Mesenchymal stem cell (in vitro differentiated cells and primary cell): ENCODE measurements around the gene ETV6.

Experiments
- DNase-seq: peaks from one replicate; pipeline ENCODE4 v3.0.0-alpha.2; 2013
- H2AFZ ChIP-seq: one replicate; pipeline ENCODE4 v1.6.1; 2013; ENCODE audit warnings: low read depth, mild to moderate bottlenecking, control low read depth, inconsistent platforms, low read length, moderate library complexity
- H2AK5ac ChIP-seq: 2 replicates; pipeline ENCODE4 v1.6.1; 2013; ENCODE audit warnings: low read length, moderate library complexity, mild to moderate bottlenecking, inconsistent platforms; ENCODE audit not compliant: severe bottlenecking
- H2BK120ac ChIP-seq: one replicate; pipeline ENCODE4 v1.6.1; 2013; ENCODE audit warnings: low read depth, mild to moderate bottlenecking, inconsistent platforms, low read length, moderate library complexity
- H2BK12ac ChIP-seq, 2 experiments: one replicate each; pipeline ENCODE4 v1.6.1; 2013; ENCODE audit warnings: inconsistent platforms in 2 of 2, low read length in 2 of 2, mild to moderate bottlenecking in 2 of 2, moderate library complexity in 2 of 2, control low read depth in 1 of 2
- H2BK15ac ChIP-seq: one replicate; pipeline ENCODE4 v1.6.1; 2013; ENCODE audit warnings: mild to moderate bottlenecking, low read depth, inconsistent platforms; ENCODE audit not compliant: poor library complexity, severe bottlenecking
- H2BK5ac ChIP-seq: 2 replicates; pipeline ENCODE4 v1.6.1; 2013; ENCODE audit warnings: low read depth, mild to moderate bottlenecking, low read length, control low read depth, inconsistent platforms; ENCODE audit not compliant: poor library complexity, severe bottlenecking
- H3K14ac ChIP-seq, 2 experiments: one replicate each; pipeline ENCODE4 v1.6.1; 2013; ENCODE audit warnings: inconsistent platforms in 2 of 2, low read length in 2 of 2, control low read depth in 1 of 2, mild to moderate bottlenecking in 1 of 2, moderate library complexity in 1 of 2
- H3K18ac ChIP-seq, 2 experiments: one replicate each; pipeline ENCODE4 v1.6.1; 2013; ENCODE audit warnings: inconsistent platforms in 2 of 2, low read length in 2 of 2, control low read depth in 1 of 2, low read depth in 1 of 2, mild to moderate bottlenecking in 1 of 2
- H3K23ac ChIP-seq, 2 experiments: one replicate each; pipeline ENCODE4 v1.6.1; 2013; ENCODE audit warnings: inconsistent platforms in 2 of 2, low read length in 2 of 2, mild to moderate bottlenecking in 2 of 2, moderate library complexity in 2 of 2, control low read depth in 1 of 2
- H3K27ac ChIP-seq: 2 replicates; pipeline ENCODE4 v1.5.1; 2013; ENCODE audit warnings: mild to moderate bottlenecking, moderate library complexity, low read length, control low read depth, inconsistent platforms; ENCODE audit not compliant: poor library complexity, severe bottlenecking
- H3K27me3 ChIP-seq, 2 experiments: 2 replicates each; pipeline versions ENCODE4 v1.6.1 to v1.7.0; 2013; ENCODE audit warnings: low read length in 2 of 2, mild to moderate bottlenecking in 2 of 2, moderate library complexity in 2 of 2, control low read depth in 1 of 2, inconsistent platforms in 1 of 2; ENCODE audit not compliant: control insufficient read depth in 1 of 2, insufficient read depth in 1 of 2
- H3K36me3 ChIP-seq, 2 experiments: 2 replicates each; pipeline versions ENCODE4 v1.6.1 to v1.7.0; 2013; ENCODE audit warnings: low read length in 2 of 2, control low read depth in 1 of 2, inconsistent platforms in 1 of 2, low read depth in 1 of 2, mild to moderate bottlenecking in 1 of 2; ENCODE audit not compliant: insufficient read depth in 2 of 2, control insufficient read depth in 1 of 2
- H3K4ac ChIP-seq, 2 experiments: one replicate each; pipeline ENCODE4 v1.6.1; 2013; ENCODE audit warnings: inconsistent platforms in 2 of 2, low read length in 2 of 2, mild to moderate bottlenecking in 2 of 2, moderate library complexity in 2 of 2, control low read depth in 1 of 2, low read depth in 1 of 2
- H3K4me1 ChIP-seq: 2 replicates; pipeline ENCODE4 v1.6.1; 2013; ENCODE audit warnings: low read depth, low read length, control low read depth; ENCODE audit not compliant: control insufficient read depth, insufficient read depth
- H3K4me2 ChIP-seq: 2 replicates; pipeline ENCODE4 v1.6.1; 2013; ENCODE audit warnings: low read length, mild to moderate bottlenecking, inconsistent platforms; ENCODE audit not compliant: poor library complexity, severe bottlenecking
- H3K4me3 ChIP-seq, 2 experiments: 2 replicates each; pipeline versions ENCODE4 v1.5.1 to v1.7.0; 2013; ENCODE audit warnings: low read length in 2 of 2, mild to moderate bottlenecking in 2 of 2, control low read depth in 1 of 2, low read depth in 1 of 2; ENCODE audit not compliant: insufficient read depth in 1 of 2
- H3K79me1 ChIP-seq: replicated peaks from 2 replicates; pipeline ENCODE4 v1.6.1; 2013; ENCODE audit warnings: mild to moderate bottlenecking, control low read depth, low read length, inconsistent platforms; ENCODE audit not compliant: poor library complexity, severe bottlenecking
- H3K9ac ChIP-seq: 2 replicates; pipeline ENCODE4 v1.7.0; 2013; ENCODE audit warnings: mild to moderate bottlenecking, low read length, moderate library complexity
- H3K9me3 ChIP-seq: 2 replicates; pipeline ENCODE4 v1.7.0; 2013; ENCODE audit warnings: mild to moderate bottlenecking, low read length; ENCODE audit not compliant: control insufficient read depth
- H4K8ac ChIP-seq: one replicate; pipeline ENCODE4 v1.6.1; 2013; ENCODE audit warnings: inconsistent platforms, mild to moderate bottlenecking, low read length, moderate library complexity
- H4K91ac ChIP-seq: one replicate; pipeline ENCODE4 v1.6.1; 2013; ENCODE audit warnings: mild to moderate bottlenecking, low read length, inconsistent platforms
- WGBS: methylation state at CpG from one replicate; pipeline ENCODE4 v1.1.7; 2013; ENCODE audit warnings: mixed read lengths; 5-methylcytosine and 5-hydroxymethylcytosine counted together

The ETV6 gene

GRCh38 chr12:11896417-11896929 is 247.0 kb downstream of the ETV6 start:
- Histone ChIP-seq H3K4ac (no peak overlapping the region), H3K27me3 (no peaks in the 10 kb centered on the region), H3K23ac (no peak overlapping the region), H3K4me1 (no peaks in the 10 kb centered on the region), H3K9me3 (no peaks in the 10 kb centered on the region), H2BK12ac (no peak overlapping the region), H2BK15ac (no peak overlapping the region), H4K8ac (no peak overlapping the region), H3K4me2 (no peak overlapping the region), H3K36me3 (peaks cover 20 to 22% of the 10 kb centered on the region in 2 experiments), H3K4me3 (no peak overlapping the region), H3K27ac (no peak overlapping the region), H3K9ac (no peak overlapping the region), H3K14ac (no peak overlapping the region), H2BK120ac (no peak overlapping the region), H2AFZ (no peak overlapping the region), H2BK5ac (no peak overlapping the region), H4K91ac (no peak overlapping the region), H2AK5ac (no peak overlapping the region), H3K18ac (no peak overlapping the region), H3K79me1 (peaks cover 13% of the 10 kb centered on the region)
- no peak for DNase-seq
- 86% methylated on average over 2 of the region's 3 CpGs for WGBS

GRCh38 chr12:11897923-11898322 is 248.4 kb downstream of the ETV6 start:
- H3K9ac ChIP-seq, result no peak overlapping the region
- H3K4me3 ChIP-seq, result no peak overlapping the region
- H3K4me2 ChIP-seq, result no peak overlapping the region
- no peak overlapping the region for H3K14ac ChIP-seq
- H3K9me3 ChIP-seq, result no peaks in the 10 kb centered on the region
- H3K4ac ChIP-seq, result no peak overlapping the region
- H3K27me3 ChIP-seq, result no peaks in the 10 kb centered on the region
- no peak overlapping the region for H2AFZ ChIP-seq
- H2AK5ac ChIP-seq, result no peak overlapping the region
- no peaks in the 10 kb centered on the region for H3K4me1 ChIP-seq
- peaks cover 3% of the 10 kb centered on the region for H3K79me1 ChIP-seq
- DNase-seq, result no peak
- H2BK15ac ChIP-seq, result no peak overlapping the region
- no peak overlapping the region for H3K18ac ChIP-seq
- no peak overlapping the region for H2BK12ac ChIP-seq
- no peak overlapping the region for H3K23ac ChIP-seq
- H4K8ac ChIP-seq, result no peak overlapping the region
- peaks cover 10 to 15% of the 10 kb centered on the region in 2 experiments for H3K36me3 ChIP-seq
- H4K91ac ChIP-seq, result no peak overlapping the region
- WGBS, result 93% methylated on average over 2 of the region's 2 CpGs
- no peak overlapping the region for H2BK5ac ChIP-seq
- no peak overlapping the region for H3K27ac ChIP-seq
- H2BK120ac ChIP-seq, result no peak overlapping the region

GRCh38 chr12:11901701-11902524 is 252.4 kb downstream of the ETV6 start:
- H3K4me2 ChIP-seq, result no peak overlapping the region
- H4K91ac ChIP-seq, result no peak overlapping the region
- H2BK15ac ChIP-seq, result no peak overlapping the region
- H3K36me3 ChIP-seq, result no peaks in the 10 kb centered on the region
- H3K23ac ChIP-seq, result no peak overlapping the region
- H2BK12ac ChIP-seq, result no peak overlapping the region
- H2AFZ ChIP-seq, result no peak overlapping the region
- no peak overlapping the region for H3K14ac ChIP-seq
- no peak for DNase-seq
- no peaks in the 10 kb centered on the region for H3K4me1 ChIP-seq
- no peak overlapping the region for H3K27ac ChIP-seq
- no peaks in the 10 kb centered on the region for H3K27me3 ChIP-seq
- no peak overlapping the region for H3K9ac ChIP-seq
- WGBS, result 95% methylated on average over 7 of the region's 9 CpGs
- no peak overlapping the region for H2AK5ac ChIP-seq
- H2BK120ac ChIP-seq, result no peak overlapping the region
- no peak overlapping the region for H2BK5ac ChIP-seq
- H3K4me3 ChIP-seq, result no peak overlapping the region
- H3K4ac ChIP-seq, result no peak overlapping the region
- H3K18ac ChIP-seq, result no peak overlapping the region
- no peak overlapping the region for H4K8ac ChIP-seq
- no peaks in the 10 kb centered on the region for H3K79me1 ChIP-seq
- H3K9me3 ChIP-seq, result no peaks in the 10 kb centered on the region

- Histone ChIP-seq H3K23ac (no peak overlapping the region), H4K91ac (no peak overlapping the region), H3K4me3 (no peak overlapping the region), H3K4ac (no peak overlapping the region), H2BK5ac (no peak overlapping the region), H2BK120ac (no peak overlapping the region), H2BK15ac (no peak overlapping the region), H3K79me1 (no peaks in the 10 kb centered on the region), H3K14ac (no peak overlapping the region), H3K9me3 (no peaks in the 10 kb centered on the region), H2BK12ac (no peak overlapping the region), H3K36me3 (no peaks in the 10 kb centered on the region), H3K27ac (no peak overlapping the region), H3K27me3 (no peaks in the 10 kb centered on the region), H3K18ac (no peak overlapping the region), H3K4me1 (no peaks in the 10 kb centered on the region), H3K4me2 (no peak overlapping the region), H3K9ac (no peak overlapping the region), H2AFZ (no peak overlapping the region), H2AK5ac (no peak overlapping the region), H4K8ac (no peak overlapping the region)
- no peak for DNase-seq
- WGBS, result 91% methylated on average over 2 of the region's 4 CpGs
These were observed 253.0 kb downstream of the ETV6 start for GRCh38 chr12:11902525-11902875.
